Lower lobe of right lung (tissue), 2 donors: ENCODE data around the gene ZNF784. TPM values are rescaled to one million over a fixed set of nuclear protein-coding genes. Genes with fewer than 3 reads are reported as not detected.
A peak's percentile ranks its signal among the peaks of the same experiment; 100 is the strongest.

Experiments used
- ATAC-seq, 2 donors: fragments of 200-7000 bp; cut with Tn5 transposase; one replicate each; pipeline ENCODE4 v1.9.1; 2020 to 2022; ENCODE audit warnings: mild to moderate bottlenecking in 2 of 2, moderate library complexity in 2 of 2
- DNase-seq: peaks from one replicate; pipeline ENCODE4 v3.0.0-alpha.2; 2020
- H3K27ac ChIP-seq: fragments of 200-600 bp; one replicate; pipeline ENCODE4 v1.8.0; 2022
- H3K27me3 ChIP-seq: fragments of 200-600 bp; one replicate; pipeline ENCODE4 v1.8.0; 2022; ENCODE audit warnings: low read depth
- H3K36me3 ChIP-seq: fragments of 200-600 bp; one replicate; pipeline ENCODE4 v1.8.0; 2022; ENCODE audit warnings: mild to moderate bottlenecking
- H3K4me1 ChIP-seq: fragments of 200-600 bp; one replicate; pipeline ENCODE4 v1.8.0; 2022
- H3K4me3 ChIP-seq: fragments of 200-600 bp; one replicate; pipeline ENCODE4 v1.8.0; 2022; ENCODE audit warnings: mild to moderate bottlenecking
- H3K9me3 ChIP-seq: fragments of 200-600 bp; one replicate; pipeline ENCODE4 v1.8.0; 2022
- CTCF ChIP-seq: fragments of 200-600 bp; IDR thresholded peaks from one replicate; pipeline ENCODE4 v1.8.0; 2022; ENCODE audit warnings: antibody characterized with exemption, mild to moderate bottlenecking
- intact Hi-C: fragments of 100-400 bp; cut with DNase I; formaldehyde crosslinking; loops from one replicate; pipeline ENCODE4 v1.11.0; 2022
- long read RNA-seq: library from polyadenylated mRNA; unstranded; transcript quantifications from one replicate; pipeline ENCODE4 v2.0.0, GENCODE V29; 2021
- total RNA-seq: library from RNA; stranded (reverse); fragmentation: NEBNext Ultra II Directional; extraction: Animal tissue kit (Norgen Biotek cat#: 25700); gene quantifications from one replicate; pipeline ENCODE4 v1.2.1, GENCODE V29; 2021
- donor health status: DM: no; HTN: yes; CAD: no; lungs with severe emphysema.

The ZNF784 gene
- 7.1 TPM for total RNA-seq
- long read RNA-seq, transcript ZNF784-201 (2 exons, 2,021 nt), result major isoform, 7 of 11 reads
- long read RNA-seq, partial matches to known transcripts, result 0 of 11 reads
- long read RNA-seq, other reads (novel, unspliced or antisense), result 3 of 11 reads

- Histone ChIP-seq H3K4me1 (peaks cover 32% of the 10 kb centered on the region), H3K9me3 (no peaks in the 10 kb centered on the region), H3K4me3 (peak within 1 kb of the TSS; percentile 56), H3K36me3 (peaks cover 10% of the 10 kb centered on the region), H3K27me3 (no peaks in the 10 kb centered on the region), H3K27ac (peak within 1 kb of the TSS; percentile 89)
- peak; percentile 93 for DNase-seq
- intact Hi-C loops, result no loop called here
- ATAC-seq, result peak; percentile 96 to 97
- no peak for TF ChIP-seq CTCF
Observed at GRCh38 chr19:55624109-55625003, at the start of gene ZNF784. Gene ZNF784 (minus strand): TSS chr19:55624566. CDS start chr19:55624561, 5 bp downstream.

- Histone ChIP-seq H3K9me3 (no peaks in the 10 kb centered on the region), H3K36me3 (peaks cover 58% of the 10 kb centered on the region), H3K27ac (no peak overlapping the region), H3K27me3 (no peaks in the 10 kb centered on the region), H3K4me1 (peaks cover 32% of the 10 kb centered on the region), H3K4me3 (no peak overlapping the region)
- no peak for ATAC-seq
- no peak for DNase-seq
- intact Hi-C loops, result no loop called here
- no peak for TF ChIP-seq CTCF
Observed at GRCh38 chr19:55673889-55674288, 49.5 kb upstream of the ZNF784 start.

GRCh38 chr19:55673465-55673864 lies 49.1 kb upstream of the ZNF784 start:
- no peak for TF ChIP-seq CTCF
- ATAC-seq, result no peak
- H3K36me3 ChIP-seq, result peaks cover 58% of the 10 kb centered on the region
- no peak for DNase-seq
- no peak overlapping the region for H3K27ac ChIP-seq
- H3K4me1 ChIP-seq, result peaks cover 28% of the 10 kb centered on the region
- H3K9me3 ChIP-seq, result no peaks in the 10 kb centered on the region
- intact Hi-C loops, result no loop called here
- H3K4me3 ChIP-seq, result no peak overlapping the region
- no peaks in the 10 kb centered on the region for H3K27me3 ChIP-seq

GRCh38 chr19:55672418-55672817 lies 48.1 kb upstream of the ZNF784 start:
- DNase-seq (no peak), ATAC-seq (no peak)
- Histone ChIP-seq H3K4me1 (peaks cover 18% of the 10 kb centered on the region), H3K4me3 (no peak overlapping the region), H3K27me3 (no peaks in the 10 kb centered on the region), H3K36me3 (peaks cover 64% of the 10 kb centered on the region), H3K27ac (no peak overlapping the region), H3K9me3 (no peaks in the 10 kb centered on the region)
- TF ChIP-seq CTCF, result no peak
- intact Hi-C loops, result no loop called here

GRCh38 chr19:55671054-55671378 lies 46.6 kb upstream of the ZNF784 start:
- intact Hi-C loops, result no loop called here
- H3K4me3 ChIP-seq, result no peak overlapping the region
- H3K36me3 ChIP-seq, result peaks cover 78% of the 10 kb centered on the region
- H3K27ac ChIP-seq, result no peak overlapping the region
- no peaks in the 10 kb centered on the region for H3K9me3 ChIP-seq
- no peaks in the 10 kb centered on the region for H3K27me3 ChIP-seq
- no peak for TF ChIP-seq CTCF
- H3K4me1 ChIP-seq, result peaks cover 3% of the 10 kb centered on the region
- DNase-seq (no peak), ATAC-seq (no peak)
